ENCODE measurements around the gene RNF13. TPM values are rescaled to one million over a fixed set of nuclear protein-coding genes. Genes with fewer than 3 reads are reported as not detected.

The RNF13 gene
- total RNA-seq, 2 donors from 2014 or later, result 51.9 to 84.0 TPM

GRCh38 chr3:149990423-149990948 is 177.5 kb downstream of the RNF13 start:
- Histone ChIP-seq H3K4me1 (ENCODE audit: control insufficient read depth in 1 of 2, low read depth in 2 of 2) (peaks cover 14 to 29% of the 10 kb centered on the region in 2 donors), H3K4me3 (no peak overlapping the region), H3K27ac (peak overlapping the region; percentile 40 to 44), H3K36me3 (no peaks in the 10 kb centered on the region), H3K9me3 (peaks cover 9% of the 10 kb centered on the region), H3K27me3 (replicated peaks; ENCODE audit: insufficient read depth) (no peaks in the 10 kb centered on the region)
- DNase-seq (ENCODE audit: low spot score) (no peak), ATAC-seq (ENCODE audit: insufficient number of reproducible peaks, low FRiP score, low read depth) (no peak)
- TF ChIP-seq CTCF (IDR thresholded peaks at IDR 0.05), result no peak

- ATAC-seq (ENCODE audit: insufficient number of reproducible peaks, low FRiP score, low read depth) (no peak), DNase-seq (ENCODE audit: low spot score) (no peak)
- H3K36me3 ChIP-seq, result no peaks in the 10 kb centered on the region
- no peak overlapping the region for H3K4me3 ChIP-seq
- H3K9me3 ChIP-seq, result peaks cover 9% of the 10 kb centered on the region
- no peak overlapping the region for H3K27ac ChIP-seq
- no peaks in the 10 kb centered on the region for H3K27me3 ChIP-seq (replicated peaks; ENCODE audit: insufficient read depth)
- TF ChIP-seq CTCF (IDR thresholded peaks at IDR 0.05), result no peak
- H3K4me1 ChIP-seq (ENCODE audit: control insufficient read depth in 1 of 2, low read depth in 2 of 2), result peaks cover 14 to 29% of the 10 kb centered on the region in 2 donors
Observed at GRCh38 chr3:149992416-149993058, 179.5 kb downstream of the RNF13 start.

DNA sequence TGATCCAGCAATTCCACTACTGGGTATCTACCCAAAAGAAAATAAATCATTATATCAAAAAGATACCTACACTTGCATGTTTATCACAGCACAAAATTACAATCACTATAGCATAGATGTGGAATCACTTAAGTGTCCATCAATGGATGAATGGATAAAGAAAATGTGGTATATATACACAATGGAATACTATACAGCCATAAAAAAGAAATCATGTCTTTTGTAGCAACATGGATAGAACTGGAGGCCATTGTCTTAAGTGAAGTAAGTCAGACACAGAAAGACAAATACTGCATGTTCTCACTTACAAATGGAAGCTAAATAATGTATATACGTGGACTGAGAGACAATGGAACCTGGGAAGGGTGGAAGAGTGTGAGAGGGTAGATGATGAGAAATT is 185.9 kb downstream of the RNF13 start:
- no peak overlapping the region for H3K27ac ChIP-seq
- no peak for DNase-seq (ENCODE audit: low spot score)
- H3K36me3 ChIP-seq, result no peaks in the 10 kb centered on the region
- TF ChIP-seq CTCF (IDR thresholded peaks at IDR 0.05), result no peak
- no peak overlapping the region for H3K4me3 ChIP-seq
- no peaks in the 10 kb centered on the region for H3K4me1 ChIP-seq (ENCODE audit: control insufficient read depth in 1 of 2, low read depth in 2 of 2)
- peaks cover 9% of the 10 kb centered on the region for H3K9me3 ChIP-seq
- no peak for ATAC-seq (ENCODE audit: insufficient number of reproducible peaks, low FRiP score, low read depth)
- no peaks in the 10 kb centered on the region for H3K27me3 ChIP-seq (replicated peaks; ENCODE audit: insufficient read depth)

GRCh38 chr3:149999421-149999820 is 186.4 kb downstream of the RNF13 start:
- peaks cover 6% of the 10 kb centered on the region for H3K9me3 ChIP-seq
- H3K4me3 ChIP-seq, result no peak overlapping the region
- ATAC-seq (ENCODE audit: insufficient number of reproducible peaks, low FRiP score, low read depth), result no peak
- TF ChIP-seq CTCF (IDR thresholded peaks at IDR 0.05), result no peak
- H3K36me3 ChIP-seq, result no peaks in the 10 kb centered on the region
- no peaks in the 10 kb centered on the region for H3K4me1 ChIP-seq (ENCODE audit: control insufficient read depth in 1 of 2, low read depth in 2 of 2)
- no peak for DNase-seq (ENCODE audit: low spot score)
- no peaks in the 10 kb centered on the region for H3K27me3 ChIP-seq (replicated peaks; ENCODE audit: insufficient read depth)
- no peak overlapping the region for H3K27ac ChIP-seq

DNA sequence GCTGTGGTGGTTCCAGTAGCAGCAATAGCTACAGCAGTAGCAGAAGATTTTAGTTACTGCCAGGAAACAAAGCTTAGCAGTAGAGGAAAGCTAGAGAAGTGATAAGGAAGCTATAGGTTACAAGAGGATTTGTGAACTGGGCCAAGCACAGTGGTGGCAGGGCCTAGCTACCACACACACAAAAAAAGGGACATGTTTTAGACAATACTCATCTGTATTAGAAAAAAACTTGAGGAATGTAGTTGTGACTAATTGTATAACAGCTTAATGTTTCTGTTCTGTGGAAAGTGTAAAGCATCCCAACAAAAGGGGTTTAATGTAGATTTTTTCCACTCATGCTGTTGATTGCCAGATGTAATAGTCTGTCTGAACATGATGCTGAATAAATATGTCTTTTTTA is 187.6 kb downstream of the RNF13 start:
- Histone ChIP-seq H3K4me3 (no peak overlapping the region), H3K27me3 (replicated peaks; ENCODE audit: insufficient read depth) (no peaks in the 10 kb centered on the region), H3K27ac (no peak overlapping the region), H3K9me3 (no peaks in the 10 kb centered on the region), H3K36me3 (no peaks in the 10 kb centered on the region), H3K4me1 (ENCODE audit: control insufficient read depth in 1 of 2, low read depth in 2 of 2) (no peaks in the 10 kb centered on the region)
- TF ChIP-seq CTCF (IDR thresholded peaks at IDR 0.05), result no peak
- ATAC-seq (ENCODE audit: insufficient number of reproducible peaks, low FRiP score, low read depth), result no peak
- DNase-seq (ENCODE audit: low spot score), result no peak
